K562 (cell line): Measurements from ENCODE around the gene MIB2.

Experiments used
- EP300 ChIP-seq: IDR thresholded peaks from 2 replicates; pipeline ENCODE4 v1.6.1; 2012; ENCODE audit warnings: low read length, improper control_type of control experiment
- RHOXF2B ChIP-seq: fragments of 250-450 bp; sonication (Bioruptor Pico); conservative IDR thresholded peaks from 2 replicates; pipeline ENCODE4 v1.5.1; 2021
- ZNF23 ChIP-seq: fragments of 250-450 bp; sonication (Bioruptor Pico); IDR thresholded peaks from 2 replicates; pipeline ENCODE4 v1.4.0; 2020; ENCODE audit warnings: mild to moderate bottlenecking

DNA sequence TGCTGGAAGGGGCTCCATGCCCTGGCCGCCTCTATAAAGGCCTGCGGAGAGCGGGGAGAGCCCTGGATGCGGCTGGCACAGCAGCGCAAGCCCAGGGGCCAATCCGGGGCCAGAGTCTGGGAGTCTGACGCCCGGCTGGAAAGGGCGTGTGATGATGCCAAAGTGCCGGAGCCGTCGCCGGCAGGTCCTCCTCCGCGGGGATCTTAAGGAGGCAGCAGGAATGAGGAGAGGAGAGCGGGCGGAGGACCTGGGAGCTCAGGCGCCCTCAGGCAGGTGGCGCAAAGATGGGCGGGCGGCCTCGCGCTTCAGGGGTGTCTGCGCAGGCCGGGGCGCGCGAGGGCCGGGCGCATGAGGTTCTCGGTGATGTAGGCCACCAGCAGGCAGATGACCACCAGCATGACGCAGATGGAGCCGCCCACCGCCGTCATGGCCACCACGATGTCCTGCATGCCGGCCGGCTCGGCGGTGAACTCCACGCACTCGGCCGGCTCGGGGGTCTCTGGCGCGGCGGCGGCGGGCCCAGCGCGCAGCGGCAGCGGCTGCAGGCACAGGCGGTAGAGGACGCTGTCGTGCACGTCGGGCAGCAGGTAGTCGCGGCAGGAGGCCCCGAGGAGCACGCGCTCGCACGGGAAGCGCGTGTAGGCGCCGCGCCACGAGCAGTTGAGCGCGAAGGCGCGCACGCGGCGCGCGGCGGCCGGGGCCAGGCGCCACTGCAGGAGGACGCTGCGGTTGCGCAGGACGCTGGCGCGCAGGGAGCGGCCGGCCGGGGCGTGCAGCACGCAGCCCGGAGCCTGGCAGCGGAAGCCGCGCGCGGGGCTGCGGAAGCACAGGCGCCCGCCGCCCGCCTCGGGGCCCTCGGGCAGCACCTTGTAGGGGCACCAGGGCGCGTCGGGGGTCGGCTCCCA is 16.0 kb upstream of the MIB2 start:
- TF ChIP-seq EP300 (no peak), RHOXF2B (CRISPR knock-in tag) (no peak), ZNF23 (CRISPR knock-in tag) (no peak)
